K562 (cell line): ENCODE measurements around the gene GLYATL3. TPM values are rescaled to one million over a fixed set of nuclear protein-coding genes. Genes with fewer than 3 reads are reported as not detected.
A peak's percentile ranks its signal among the peaks of the same experiment; 100 is the strongest.

Experiments
- ATAC-seq: fragments of 200-7000 bp; cut with Tn5 transposase; 3 replicates; pipeline ENCODE4 v1.9.1; 2020; ENCODE audit warnings: moderate library complexity
- BruUV-seq: library from RNA; stranded (reverse); fragments of 400-500 nt; replicated peaks from 2 replicates; lab custom pipeline; 2021; lab: Mats Ljungman, UMichigan
- CTCF ChIA-PET: fragments of 300-600 bp; formaldehyde crosslinking; extraction: SDS; loops from one replicate; lab custom pipeline; 2021; ENCODE audit warnings: low intra/inter-chr PET ratio; lab: Yijun Ruan, JAX
- POLR2A ChIA-PET: fragments of 300-600, 350-650 bp; sonication (Branson Sonifier 250); formaldehyde crosslinking; extraction: SDS; loops from one replicate; lab custom pipeline; 2021; ENCODE audit warnings: antibody characterized with exemption, inconsistent platforms; lab: Yijun Ruan, JAX
- DNase-seq, 4 experiments: peaks; one replicate each; pipeline versions ENCODE4 v3.0.0 to v3.0.0-alpha.2; 2011 to 2018; ENCODE audit warnings: low spot score in 3 of 4, mixed read lengths in 3 of 4; ENCODE audit errors: extremely low read depth in 1 of 4
- FAIRE-seq: peaks from 2 replicates; lab custom pipeline; 2011; peaks lifted over from hg19 to GRCh38; lab: Jason Lieb, UNC
- H2AFZ ChIP-seq: 2 replicates; pipeline ENCODE4 v1.6.0; 2011; ENCODE audit warnings: low read depth, low read length, control low read depth, inconsistent platforms
- H3K27ac ChIP-seq: fragments of 200-600 bp; 3 replicates; pipeline ENCODE4 v1.8.0; 2011; ENCODE audit warnings: low read depth, mild to moderate bottlenecking, control low read depth, inconsistent platforms, low read length, moderate library complexity, mixed read lengths; ENCODE audit errors: extremely low read depth
- H3K27me3 ChIP-seq, 2 experiments: fragments of 300-600 bp in 1 of 2; 2 replicates in 1 of 2; 3 replicates in 1 of 2; pipeline versions ENCODE4 v1.6.0 to v1.8.0; 2011; ENCODE audit warnings: inconsistent platforms in 2 of 2, low read length in 2 of 2, mild to moderate bottlenecking in 1 of 2, mixed read lengths in 1 of 2, moderate library complexity in 1 of 2; ENCODE audit not compliant: control insufficient read depth in 2 of 2, insufficient read depth in 2 of 2
- H3K36me3 ChIP-seq: fragments of 300-600 bp; 3 replicates; pipeline ENCODE4 v1.8.0; 2011; ENCODE audit warnings: mild to moderate bottlenecking, low read length, inconsistent platforms; ENCODE audit not compliant: control insufficient read depth, insufficient read depth
- H3K4me1 ChIP-seq, 2 experiments: fragments of 200-600 bp in 1 of 2; replicated peaks in 1 of 2; 2 replicates in 1 of 2; 3 replicates in 1 of 2; pipeline versions ENCODE4 v1.5.1 to v1.8.0; 2011; ENCODE audit warnings: inconsistent platforms in 2 of 2, low read length in 2 of 2, mild to moderate bottlenecking in 1 of 2, mixed read lengths in 1 of 2, moderate library complexity in 1 of 2; ENCODE audit not compliant: control insufficient read depth in 2 of 2, insufficient read depth in 2 of 2
- H3K4me2 ChIP-seq: 2 replicates; pipeline ENCODE4 v1.6.1; 2011; ENCODE audit warnings: low read length, control low read depth, inconsistent platforms, mixed read lengths; ENCODE audit not compliant: insufficient read depth
- H3K4me3 ChIP-seq: fragments of 200-600 bp; sonication (generic), shearing (Covaris generic); 2 replicates; pipeline ENCODE4 v1.5.1; 2016; ENCODE audit warnings: control low read depth, inconsistent platforms
- H3K79me2 ChIP-seq: fragments of 200-600 bp; 3 replicates; pipeline ENCODE4 v1.8.0; 2011; ENCODE audit warnings: low read length, inconsistent platforms; ENCODE audit not compliant: control insufficient read depth, insufficient read depth
- H3K9ac ChIP-seq, 2 experiments: 2 replicates each; pipeline versions ENCODE4 v1.6.0 to v1.6.1; 2011; ENCODE audit warnings: low read depth in 2 of 2, low read length in 2 of 2, control low read depth in 1 of 2, inconsistent platforms in 1 of 2, mild to moderate bottlenecking in 1 of 2, mixed read lengths in 1 of 2; ENCODE audit not compliant: insufficient read depth in 1 of 2
- H3K9me1 ChIP-seq: one replicate; pipeline ENCODE4 v1.6.0; 2011; ENCODE audit warnings: inconsistent platforms, mild to moderate bottlenecking, low read length, moderate library complexity; ENCODE audit not compliant: control insufficient read depth, insufficient read depth
- H3K9me3 ChIP-seq: replicated peaks from 2 replicates; pipeline ENCODE4 v1.5.1; 2011; ENCODE audit warnings: low read depth, low read length, inconsistent platforms; ENCODE audit not compliant: control insufficient read depth, insufficient read depth
- H4K20me1 ChIP-seq: replicated peaks from 2 replicates; pipeline ENCODE4 v1.6.1; 2011; ENCODE audit warnings: low read length, inconsistent platforms, mixed read lengths; ENCODE audit not compliant: control insufficient read depth, insufficient read depth
- BMI1 ChIP-seq: fragments of 150-350 bp; IDR thresholded peaks from 2 replicates; pipeline ENCODE4 v1.6.1; 2014; ENCODE audit warnings: low read length
- CEBPB ChIP-seq: fragments of 450-650 bp; IDR thresholded peaks from 2 replicates; pipeline ENCODE4 v1.6.1; 2016; ENCODE audit warnings: missing genetic modification characterization, missing compliant biosample characterization
- CEBPG ChIP-seq, 3 experiments: fragments of 200-800 bp in 1 of 3; sonication (Bioruptor generic) in 1 of 3; sonication (generic) in 1 of 3; formaldehyde crosslinking in 1 of 3; IDR thresholded peaks in 2 of 3; conservative IDR thresholded peaks in 1 of 3; 2 replicates each; pipeline versions ENCODE4 v1.6.1 to v1.8.0; 2016 to 2022; ENCODE audit warnings: missing compliant biosample characterization in 2 of 3, missing genetic modification characterization in 2 of 3, mild to moderate bottlenecking in 1 of 3, missing genetic modification reagents in 1 of 3
- GTF2A2 ChIP-seq: IDR thresholded peaks from 2 replicates; pipeline ENCODE4 v1.6.1; 2016; ENCODE audit warnings: mild to moderate bottlenecking, missing genetic modification characterization, missing compliant biosample characterization
- JUNB ChIP-seq: fragments of 450-650 bp; formaldehyde crosslinking; conservative IDR thresholded peaks from 2 replicates; pipeline ENCODE4 v1.4.0; 2020; ENCODE audit warnings: mild to moderate bottlenecking
- MCM7 ChIP-seq, 2 experiments: fragments of 450-650 bp; IDR thresholded peaks; 2 replicates each; pipeline ENCODE4 v1.6.1; 2016 to 2018
- NEUROD1 ChIP-seq: fragments of 150-350 bp; IDR thresholded peaks from 2 replicates; pipeline ENCODE4 v1.6.1; 2014; ENCODE audit warnings: borderline replicate concordance, low read length, low read depth; ENCODE audit not compliant: partially characterized antibody
- RB1 ChIP-seq: fragments of 450-650 bp; IDR thresholded peaks from 2 replicates; pipeline ENCODE4 v1.6.1; 2017; ENCODE audit warnings: low read depth, mild to moderate bottlenecking
- TFAM ChIP-seq: fragments of 250-450 bp; sonication (Bioruptor Pico); conservative IDR thresholded peaks from 2 replicates; pipeline ENCODE4 v1.5.0; 2021; ENCODE audit warnings: mild to moderate bottlenecking, moderate library complexity
- TRIM24 ChIP-seq, 2 experiments: fragments of 450-650 bp; IDR thresholded peaks; 2 replicates each; pipeline ENCODE4 v1.6.1; 2016
- ZNF609 ChIP-seq: sonication (generic); formaldehyde crosslinking; IDR thresholded peaks from 2 replicates; pipeline ENCODE4 v1.8.1; 2023; ENCODE audit warnings: missing genetic modification reagents, mild to moderate bottlenecking, borderline replicate concordance
- WGBS: fragments of 100-300 bp; shearing (Covaris generic); methylation state at CpG from one replicate; pipeline ENCODE4 v1.1.6; 2016; ENCODE audit warnings: low coverage, mixed read lengths; ENCODE audit not compliant: insufficient coverage; ENCODE audit errors: missing lambda C conversion rate; 5-methylcytosine and 5-hydroxymethylcytosine counted together
- in situ Hi-C: fragments of 300-500 bp; cut with MboI; formaldehyde crosslinking; loops from 4 replicates; pipeline ENCODE4 v1.15.0; 2018; ENCODE audit warnings: inconsistent platforms, mixed read lengths
- intact Hi-C: fragments of 100-400 bp; cut with micrococcal nuclease; formaldehyde crosslinking; loops from 2 replicates; pipeline ENCODE4 v1.14.2; 2022
- polyA plus RNA-seq, 8 experiments: library from polyadenylated mRNA; depleted of rRNA in 4 of 8; stranded (reverse) in 5 of 8; unstranded in 3 of 8; fragments of >200 nt; fragmentation: Nextera tagmentation in 2 of 8; fragmentation: Illumina TruSeq in 1 of 8; extraction: Ambion mirVana in 2 of 8; extraction: Trizol in 1 of 8; gene quantifications; 2 replicates each; pipeline versions ENCODE4 v1.2.1 to v1.2.3, GENCODE V29; 2011 to 2014; ENCODE audit warnings: inconsistent platforms in 1 of 8, missing spikeins in 1 of 8
- total RNA-seq, 7 experiments: library from RNA; depleted of rRNA in 6 of 7; stranded (reverse); fragments of >200 nt in 6 of 7; fragmentation: Illumina TruSeq in 2 of 7; extraction: Trizol in 2 of 7; gene quantifications; 2 replicates each; pipeline versions ENCODE4 v1.2.1 to v1.2.3, GENCODE V29; 2011 to 2021; ENCODE audit warnings: low replicate concordance in 1 of 7

The GLYATL3 gene
- total and polyA plus RNA-seq, 9 of the 15 experiments (the other 6 are each of a cell fraction or from before 2014, with no cell fraction given) = not detected

GRCh38 chr6:49539102-49539501, 39.4 kb downstream of the GLYATL3 start:
- H3K4me2 ChIP-seq = no peak overlapping the region
- 93% methylated on average over 3 of the region's 3 CpGs for WGBS
- CTCF ChIA-PET = no interaction called here
- intact Hi-C loops = no loop called here
- ATAC-seq (no peak), DNase-seq (no peak), FAIRE-seq (no peak)
- peaks cover 0 to 16% of the 10 kb centered on the region in 2 experiments; a peak in 2 of 5 replicates for H3K4me1 ChIP-seq
- no peak overlapping the region for H3K27ac ChIP-seq
- no peaks in the 10 kb centered on the region for H3K27me3 ChIP-seq
- in situ Hi-C loops = loop anchor here (10.0 kb wide), 1 partner anchor 306 kb away; no protein-coding TSS in a partner anchor
- H3K4me3 ChIP-seq = no peak overlapping the region
- H3K9me1 ChIP-seq = no peaks in the 10 kb centered on the region
- BruUV-seq = no TSS peak
- no peak for TF ChIP-seq JUNB (CRISPR knock-in tag)
- no peak for TF ChIP-seq NEUROD1
- no peak for TF ChIP-seq TFAM (CRISPR knock-in tag)
- TF ChIP-seq RB1 = no peak
- TF ChIP-seq CEBPG (CRISPR knock-in tag; IDR thresholded peaks at IDR 0.05) = peak; percentile 77
- TF ChIP-seq CEBPG (tag; conservative IDR thresholded peaks at IDR 0.05 in 1 of 2, IDR thresholded peaks at IDR 0.05 in 1 of 2) = peak; percentile 77 to 92
- TF ChIP-seq GTF2A2 (tag) = no peak
- no peak for TF ChIP-seq BMI1
- TF ChIP-seq TRIM24 (IDR thresholded peaks at IDR 0.05) = peak in 1 of 2 experiments; percentile 36; a peak in 1 of 4 replicates
- TF ChIP-seq ZNF609 = no peak
- no peak for TF ChIP-seq MCM7 (IDR thresholded peaks at IDR 0.05)
- TF ChIP-seq CEBPB (tag) = peak; percentile 95
- no peaks in the 10 kb centered on the region for H4K20me1 ChIP-seq
- no peak overlapping the region for H3K9ac ChIP-seq
- H3K36me3 ChIP-seq = no peaks in the 10 kb centered on the region
- POLR2A ChIA-PET = no interaction called here
- no peaks in the 10 kb centered on the region for H3K9me3 ChIP-seq
- no peak overlapping the region for H2AFZ ChIP-seq
- no peaks in the 10 kb centered on the region for H3K79me2 ChIP-seq
